Measurements from ENCODE around the gene PITPNC1.
"Not testable (repeated sequence)": the region's sequence is repeated elsewhere in the genome, so short reads cannot be mapped to it uniquely, and the experiment has no call there.

PITPNC1 gene

GRCh38 chr17:67491009-67491680 is 114.1 kb downstream of the PITPNC1 start:
- no peak for DNase-seq

- DNase-seq: no peak
Observed at GRCh38 chr17:67491681-67492024, 114.6 kb downstream of the PITPNC1 start.

GRCh38 chr17:67492251-67492740 is 115.2 kb downstream of the PITPNC1 start:
- DNase-seq: no peak

- DNase-seq: no peak
Observed at GRCh38 chr17:67492824-67493517, 115.9 kb downstream of the PITPNC1 start.

GRCh38 chr17:67493812-67494211 is 116.7 kb downstream of the PITPNC1 start:
- DNase-seq: no peak

- not testable (repeated sequence) for DNase-seq
Observed at GRCh38 chr17:67495534-67495933, 118.5 kb downstream of the PITPNC1 start.

- no peak for DNase-seq
Observed at GRCh38 chr17:67496286-67496685, 119.2 kb downstream of the PITPNC1 start.

- DNase-seq: no peak
Observed at GRCh38 chr17:67499685-67500084, 122.6 kb downstream of the PITPNC1 start.

GRCh38 chr17:67500261-67500660 is 123.2 kb downstream of the PITPNC1 start:
- DNase-seq: no peak

GRCh38 chr17:67500677-67501300 is 123.7 kb downstream of the PITPNC1 start:
- no peak for DNase-seq

- no peak for DNase-seq
Observed at GRCh38 chr17:67502151-67502550, 125.1 kb downstream of the PITPNC1 start.

- no peak for DNase-seq
Observed at GRCh38 chr17:67503184-67503583, 126.1 kb downstream of the PITPNC1 start.

- no peak for DNase-seq
Observed at GRCh38 chr17:67503739-67504138, 126.7 kb downstream of the PITPNC1 start.

- DNase-seq: no peak
Observed at GRCh38 chr17:67504182-67504581, 127.1 kb downstream of the PITPNC1 start.

GRCh38 chr17:67506966-67507365 is 129.9 kb downstream of the PITPNC1 start:
- DNase-seq: no peak

GRCh38 chr17:67509390-67510287 is 132.6 kb downstream of the PITPNC1 start:
- no peak for DNase-seq

- no peak for DNase-seq
Observed at GRCh38 chr17:67511012-67511411, 133.9 kb downstream of the PITPNC1 start.

GRCh38 chr17:67511804-67512203 is 134.7 kb downstream of the PITPNC1 start:
- no peak for DNase-seq

GRCh38 chr17:67514998-67515397 is 137.9 kb downstream of the PITPNC1 start:
- no peak for DNase-seq

- DNase-seq: no peak
Observed at GRCh38 chr17:67515490-67516083, 138.5 kb downstream of the PITPNC1 start.

- not testable (repeated sequence) for DNase-seq
Observed at GRCh38 chr17:67516571-67516970, 139.5 kb downstream of the PITPNC1 start.

- DNase-seq: no peak
Observed at GRCh38 chr17:67517325-67517724, 140.2 kb downstream of the PITPNC1 start.

- no peak for DNase-seq
Observed at GRCh38 chr17:67518876-67519275, 141.8 kb downstream of the PITPNC1 start.
